HG03039 (cell line): ENCODE results near the gene TTC32.

Experiments used
- ATAC-seq: cut with Tn5 transposase; IDR thresholded peaks from one replicate; pipeline ENCODE4 v1.9.1; 2021; ENCODE audit warnings: mild to moderate bottlenecking, moderate library complexity; ENCODE audit not compliant: unreplicated experiment

The TTC32 gene

DNA sequence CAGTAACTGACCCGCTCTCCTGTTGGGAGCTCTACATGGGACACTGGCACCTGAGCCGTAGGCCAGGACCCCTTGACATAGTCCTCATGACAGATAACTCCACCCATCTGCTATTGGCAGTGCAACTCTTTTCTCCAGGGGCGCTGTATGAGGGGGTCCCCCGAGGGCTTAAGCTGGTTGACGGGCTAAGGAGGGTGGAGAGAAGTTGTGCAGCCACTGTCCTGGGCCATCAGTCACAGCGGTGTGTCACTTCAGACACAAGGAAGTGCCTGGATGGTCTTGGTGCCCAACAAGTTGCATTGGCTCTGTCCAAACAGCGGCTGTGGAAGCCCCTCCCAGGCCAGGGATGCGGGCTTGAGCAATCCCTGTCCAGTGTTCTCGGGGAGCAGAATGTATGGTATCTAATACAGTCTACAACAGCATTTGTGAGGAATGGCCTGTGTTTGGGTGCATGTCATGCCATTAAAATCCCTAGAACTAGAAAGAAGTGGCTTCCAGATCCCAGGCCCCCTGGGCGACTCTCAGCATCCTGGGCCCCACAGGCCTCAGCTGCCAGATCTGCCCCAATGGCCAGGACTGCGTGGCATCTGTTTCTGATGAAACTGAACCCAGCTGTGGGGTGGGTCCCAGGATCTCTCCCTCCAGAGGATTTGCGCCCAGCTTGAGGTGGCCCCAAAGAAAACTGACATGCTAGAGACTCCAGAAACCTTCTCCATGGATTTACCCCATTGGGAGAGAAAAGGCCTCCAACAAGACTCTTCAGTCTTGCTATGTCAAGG, 23.3 kb downstream of the TTC32 start:
- ATAC-seq = no peak

DNA sequence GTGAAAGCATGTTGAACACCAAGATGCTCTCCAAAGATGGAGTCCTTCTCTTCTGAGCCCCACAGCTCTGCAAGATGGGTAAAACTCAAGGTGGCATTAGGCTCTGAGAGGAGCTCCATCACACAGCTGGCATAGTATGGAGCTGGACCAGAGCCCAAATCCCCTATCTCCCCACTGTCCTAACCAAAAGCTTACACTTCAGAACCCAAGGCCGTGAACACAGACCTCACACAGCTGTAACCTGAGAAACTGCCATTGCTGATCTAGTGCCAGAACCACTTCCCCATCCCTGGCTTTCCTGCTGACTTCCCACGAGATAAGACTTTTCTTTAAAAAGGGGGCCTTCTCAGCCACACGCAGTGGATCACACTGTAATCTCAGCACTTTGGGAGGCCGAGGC, 25.0 kb downstream of the TTC32 start:
- no peak for ATAC-seq

DNA sequence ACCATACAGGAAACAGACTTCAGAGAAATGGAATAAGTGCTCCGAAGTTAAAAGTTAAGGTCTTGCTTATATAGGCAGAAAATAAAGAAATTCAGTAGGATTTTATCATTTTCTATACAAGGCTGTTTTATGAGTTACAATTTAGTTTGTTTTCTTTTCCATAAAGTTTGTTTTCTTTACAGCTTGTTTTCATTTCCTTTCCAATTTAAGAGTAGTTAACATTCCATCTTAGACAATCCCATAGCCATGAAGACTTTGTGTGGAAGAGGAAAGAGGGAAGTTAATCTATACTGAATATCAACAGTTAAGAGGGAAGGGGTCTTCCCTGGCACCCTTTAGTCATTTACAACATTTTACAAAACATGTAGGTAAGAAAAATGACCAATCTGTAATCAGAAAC, 26.5 kb downstream of the TTC32 start:
- ATAC-seq = no peak

DNA sequence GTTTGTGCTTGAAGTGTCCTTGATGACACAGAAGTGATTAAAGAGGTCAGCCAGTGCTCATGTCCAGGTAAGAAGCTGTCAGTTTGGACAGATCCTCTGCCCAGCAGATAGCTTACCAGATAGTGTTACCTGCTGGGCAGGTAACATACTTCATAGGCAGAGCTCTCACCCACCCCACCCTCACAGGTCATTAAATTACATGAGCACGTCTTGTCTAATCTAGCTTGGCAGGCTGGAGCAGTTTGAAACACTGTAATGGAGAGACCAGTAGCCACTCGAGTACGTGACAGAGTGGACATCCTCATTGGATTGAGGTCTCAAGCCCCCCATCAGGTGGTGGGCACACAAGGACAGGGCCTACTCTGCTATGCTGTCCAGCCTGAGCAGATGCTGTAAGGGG, 27.1 kb downstream of the TTC32 start:
- no peak for ATAC-seq

DNA sequence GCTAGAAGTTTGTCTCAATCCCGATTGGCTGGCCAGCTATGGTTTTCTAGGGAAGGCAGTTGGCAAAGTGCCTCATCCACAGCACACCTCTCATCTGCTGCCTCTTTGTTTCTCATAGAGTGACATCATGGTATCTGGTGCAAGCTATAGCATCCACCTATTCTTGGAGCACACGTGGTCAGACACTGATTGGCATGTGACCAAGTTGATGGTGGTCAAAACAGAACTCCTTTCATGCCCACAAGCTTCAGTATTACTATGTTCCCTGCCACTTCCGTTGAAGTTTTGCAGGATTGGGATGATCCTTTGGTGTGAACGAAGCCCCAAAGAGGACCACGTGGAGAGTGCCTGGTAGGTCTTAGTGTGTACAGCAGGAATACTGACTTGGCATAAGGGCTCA, 28.8 kb downstream of the TTC32 start:
- ATAC-seq = no peak

DNA sequence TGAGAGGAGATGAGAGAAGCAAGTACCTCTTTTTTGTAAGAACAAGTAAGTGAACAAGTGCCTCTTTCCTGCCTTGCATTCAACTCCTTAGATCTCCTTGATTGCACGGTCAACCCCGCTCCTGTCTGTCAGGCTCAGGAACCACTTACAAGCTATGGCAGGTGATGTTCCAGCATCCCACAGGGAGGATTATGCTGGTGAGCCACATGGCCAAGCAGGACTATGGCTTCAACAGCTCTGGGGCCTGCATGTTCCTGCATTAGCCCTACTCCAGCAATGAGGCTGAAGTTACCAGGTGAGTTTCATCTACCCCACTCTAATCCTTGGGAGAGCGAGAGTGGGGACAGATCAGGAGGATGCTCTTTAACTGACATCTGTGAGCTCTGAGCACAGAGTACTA, 29.5 kb downstream of the TTC32 start:
- no peak for ATAC-seq

DNA sequence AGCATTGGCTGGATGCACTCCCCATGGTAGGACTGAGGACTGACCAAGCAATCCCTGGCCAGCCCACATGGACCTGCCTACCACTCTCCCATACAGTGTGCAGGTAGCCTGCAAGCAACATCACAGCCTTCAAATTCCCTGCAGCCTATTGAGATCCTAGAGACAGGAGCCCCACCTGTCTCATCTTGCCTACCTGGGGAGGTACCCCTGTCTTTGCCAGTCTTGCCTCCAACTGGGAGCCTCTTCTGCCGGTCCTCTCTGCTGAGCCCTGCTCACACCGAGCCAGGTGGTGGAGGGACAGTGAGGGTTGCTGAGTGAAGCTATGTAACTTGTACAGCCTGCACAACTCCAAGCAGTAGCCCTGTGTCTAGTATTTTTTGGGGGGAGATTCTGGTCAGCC, 29.9 kb downstream of the TTC32 start:
- no peak for ATAC-seq

DNA sequence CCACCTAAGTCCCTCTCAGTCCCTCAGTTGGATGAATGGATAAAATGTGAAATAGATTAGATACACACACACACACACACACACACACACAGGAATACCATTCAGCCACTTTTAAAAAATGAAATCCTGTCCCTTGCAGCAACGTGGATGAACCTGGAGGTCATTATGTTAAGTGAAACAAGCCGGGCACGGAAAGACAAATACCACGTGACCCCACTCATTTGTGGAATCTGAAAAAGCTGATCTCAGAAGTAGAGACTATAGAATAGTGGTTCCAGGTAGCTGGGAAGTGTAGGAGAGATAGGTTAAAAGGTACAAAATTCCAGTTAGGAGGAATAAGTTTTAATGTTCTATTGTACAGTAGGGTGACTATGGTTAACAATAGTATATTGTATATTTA, 31.0 kb downstream of the TTC32 start:
- no peak for ATAC-seq

DNA sequence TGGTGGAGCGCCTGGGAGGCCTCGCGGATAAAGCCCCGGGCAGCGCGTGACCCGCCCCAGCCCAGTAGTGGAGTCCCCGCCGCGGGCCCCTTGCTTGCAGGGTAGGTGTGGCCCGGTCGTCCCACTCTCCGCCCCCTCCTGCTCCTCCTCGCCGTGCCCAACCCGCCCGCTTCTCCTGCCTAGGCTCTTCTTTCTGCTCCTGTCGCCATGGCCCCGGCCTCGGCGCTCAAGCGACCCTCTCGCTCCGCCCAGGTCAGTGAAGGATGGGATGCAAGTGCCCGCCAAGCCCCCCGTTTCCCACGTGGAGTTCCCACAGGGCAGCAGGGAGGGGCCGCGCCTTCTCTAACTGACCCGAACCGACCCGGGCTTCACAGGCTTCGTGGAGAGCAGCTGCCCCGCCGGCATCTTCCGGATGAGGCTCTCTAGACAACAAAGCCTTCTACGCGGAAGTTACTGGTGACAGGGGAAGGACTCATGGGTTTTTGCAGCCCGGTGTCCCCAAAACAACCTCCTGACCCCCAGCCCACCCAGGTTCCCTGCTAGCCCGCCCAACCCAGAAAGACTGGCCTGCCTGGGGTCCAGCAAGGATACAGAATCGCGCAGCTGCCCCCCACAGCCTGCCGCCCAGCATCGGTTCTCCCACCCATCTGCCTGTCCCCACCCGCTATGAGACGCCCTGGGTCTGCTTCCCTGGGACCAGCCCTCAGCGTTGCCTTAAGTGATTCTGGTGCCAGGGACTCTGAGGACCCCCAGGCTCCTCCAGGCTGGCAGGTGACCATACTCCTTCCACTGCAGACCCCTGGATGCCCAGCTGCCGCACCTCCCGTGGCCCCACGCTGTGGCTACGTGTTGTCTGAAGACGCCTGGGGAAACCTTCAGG, 32.8 kb downstream of the TTC32 start:
- peak; percentile 73 for ATAC-seq

DNA sequence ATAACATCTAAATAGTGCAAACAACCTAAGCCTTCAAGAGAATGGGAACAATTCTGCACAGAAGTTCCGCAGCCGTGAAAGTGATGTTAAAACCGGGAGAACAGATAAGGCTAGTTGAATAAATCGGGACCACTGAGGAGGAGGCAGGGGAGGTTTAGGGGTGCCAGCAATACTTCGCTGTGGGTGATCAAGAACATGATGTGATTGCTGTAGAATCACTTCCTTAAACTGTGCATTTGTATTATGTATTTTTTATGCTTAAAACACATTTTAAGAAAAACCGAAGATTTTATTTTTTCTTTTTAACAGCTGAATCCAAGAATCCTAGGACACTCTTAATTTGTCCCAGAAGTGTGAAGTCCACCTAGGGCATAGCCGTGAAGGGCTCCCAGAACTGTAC, 33.6 kb downstream of the TTC32 start:
- ATAC-seq = no peak

DNA sequence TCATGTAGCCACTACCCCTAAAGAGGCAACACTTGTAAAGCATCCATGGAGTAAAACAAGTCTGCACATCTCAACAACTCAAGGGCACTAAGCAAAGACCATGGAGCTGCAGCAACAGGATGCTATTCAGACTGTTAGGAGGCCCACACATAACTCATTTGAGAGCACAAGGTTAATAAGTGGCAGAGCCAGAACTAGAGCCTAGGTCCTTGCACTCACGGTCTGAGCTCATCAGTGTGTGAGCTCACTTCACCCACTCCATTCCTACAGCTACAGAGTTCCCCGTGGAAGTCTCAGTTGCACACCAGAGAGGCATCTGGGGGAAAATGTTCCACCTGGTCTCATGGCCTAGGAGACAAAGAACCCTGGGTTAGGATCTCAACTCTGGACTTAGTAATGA, 35.0 kb downstream of the TTC32 start:
- ATAC-seq = no peak

DNA sequence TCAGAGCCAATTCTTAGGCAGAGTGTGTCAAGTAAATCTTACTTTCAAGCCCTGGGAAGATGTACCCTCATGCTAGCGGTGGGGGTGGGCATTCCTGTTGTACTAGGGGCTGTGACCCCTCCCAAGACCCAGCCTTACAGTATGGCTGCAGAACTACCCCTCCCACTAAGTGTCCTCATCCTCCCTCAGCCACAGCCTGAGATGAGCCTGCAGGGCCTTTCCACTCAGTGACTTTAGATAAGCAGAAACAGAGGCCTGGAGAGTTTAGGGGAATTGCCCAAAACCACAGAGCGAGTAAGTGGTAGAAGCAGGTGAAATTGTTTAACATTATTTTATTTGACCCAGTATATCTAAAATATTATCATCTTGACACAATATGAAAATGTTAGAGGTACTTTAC, 36.6 kb downstream of the TTC32 start:
- ATAC-seq = peak; percentile 37

DNA sequence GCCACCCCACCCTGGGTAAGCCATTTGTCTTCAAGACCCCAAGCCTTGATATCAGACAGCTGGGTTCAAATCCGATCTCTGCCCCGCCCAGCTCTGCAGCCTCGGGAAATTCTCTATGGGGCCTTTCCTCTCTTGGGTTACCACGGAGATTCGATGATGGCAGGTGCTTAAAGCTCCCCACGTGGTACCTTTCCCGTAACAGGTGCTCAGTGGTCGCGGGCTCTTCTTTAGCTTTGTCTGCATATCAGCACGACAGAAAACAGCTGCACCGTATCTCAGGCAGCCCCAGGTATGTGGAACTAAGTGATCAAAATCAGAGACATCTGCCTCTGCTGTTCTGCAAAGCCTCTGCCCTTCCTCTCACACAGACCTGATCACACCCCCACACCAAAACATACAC, 37.4 kb downstream of the TTC32 start:
- no peak for ATAC-seq

DNA sequence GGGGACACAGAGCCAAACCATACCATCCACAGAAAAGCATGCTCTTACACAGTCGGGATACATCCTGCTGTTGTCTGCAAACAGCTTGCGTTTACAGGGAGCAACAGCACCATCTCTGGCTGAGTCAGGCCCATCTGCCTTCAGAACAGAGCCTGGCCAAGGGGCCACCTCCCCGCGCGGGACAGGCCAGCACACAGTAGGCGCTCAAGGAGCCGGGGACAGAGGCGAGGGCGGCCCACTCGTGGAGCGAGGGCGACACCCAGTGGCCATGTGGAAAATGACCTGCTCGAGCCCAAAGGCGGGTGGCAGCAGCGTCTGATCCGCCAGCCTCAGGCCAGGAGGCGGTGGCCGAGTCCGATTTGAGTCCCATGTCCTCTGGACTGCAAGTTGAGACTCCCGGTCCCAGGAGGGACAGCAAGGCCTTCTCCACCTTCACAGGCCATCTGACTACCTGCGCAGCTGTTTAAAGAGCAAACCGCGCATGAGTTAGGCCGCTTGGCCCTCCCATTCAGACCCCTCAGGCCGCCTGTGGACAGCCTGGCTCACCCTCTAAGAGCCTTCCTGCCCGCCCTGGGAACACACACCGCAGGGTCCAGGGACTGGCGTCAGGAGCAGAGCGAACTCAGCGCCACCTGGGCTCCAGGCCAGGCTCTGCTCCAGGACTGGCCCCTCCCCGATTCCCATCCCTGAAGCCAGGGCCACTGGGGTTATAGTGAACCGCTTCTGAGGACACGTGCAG, 38.3 kb downstream of the TTC32 start:
- peak; percentile 62 for ATAC-seq

DNA sequence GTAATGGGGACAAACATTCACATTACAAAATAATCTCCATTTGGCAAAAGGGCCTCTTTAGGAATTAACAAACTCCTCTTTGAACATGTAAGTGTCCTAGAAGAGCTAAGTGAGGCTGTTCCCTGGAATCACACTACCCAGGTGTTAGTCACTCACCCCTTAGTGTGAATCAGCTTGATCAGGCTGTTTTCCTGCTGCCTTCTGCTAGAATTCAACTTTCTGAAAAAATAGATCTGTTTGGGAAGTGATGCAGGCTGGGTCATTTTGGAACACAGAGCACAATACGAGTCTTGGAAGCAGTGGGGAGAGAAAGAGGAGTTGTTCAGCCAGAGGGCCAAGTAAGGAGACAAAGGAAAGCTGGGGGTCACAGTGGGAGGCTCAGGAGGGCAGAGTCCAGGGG, 40.0 kb downstream of the TTC32 start:
- no peak for ATAC-seq

DNA sequence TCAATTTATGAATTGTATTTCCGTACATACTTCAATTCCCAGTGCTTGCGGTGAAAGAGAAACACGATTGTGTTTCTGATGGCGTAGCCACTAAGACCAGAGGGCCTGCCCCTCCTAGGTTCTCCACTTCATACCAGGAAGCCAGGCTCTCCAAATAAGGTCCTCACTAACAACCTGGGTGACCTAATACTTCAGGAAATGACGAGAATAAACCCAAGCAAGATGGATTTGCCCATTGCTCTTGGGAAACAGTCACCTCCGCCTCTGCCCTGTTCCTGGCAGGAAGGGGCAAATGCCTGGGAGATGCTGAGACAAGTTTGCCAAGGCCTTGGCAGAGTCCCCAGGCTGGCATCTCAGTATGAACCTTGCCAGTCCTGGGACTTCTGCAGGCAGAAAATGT, 41.8 kb downstream of the TTC32 start:
- no peak for ATAC-seq

DNA sequence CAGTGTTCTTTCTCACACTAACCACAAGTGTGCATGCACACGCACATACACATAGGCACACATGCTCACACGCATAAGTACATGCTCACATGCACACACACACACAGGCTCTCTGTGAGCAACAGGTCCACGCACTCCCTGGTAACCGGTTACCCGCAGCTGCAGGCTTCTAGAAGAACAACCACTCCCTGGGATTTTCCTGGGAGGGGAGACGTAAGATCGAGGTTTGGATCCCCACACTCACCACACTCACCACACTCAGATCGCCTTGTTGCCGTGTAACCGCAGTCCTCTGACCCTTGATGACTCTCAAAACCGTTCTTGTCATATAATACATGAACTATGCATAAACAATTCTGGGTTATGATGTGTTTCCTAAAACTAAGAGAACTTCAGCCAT, 42.2 kb downstream of the TTC32 start:
- ATAC-seq = no peak

DNA sequence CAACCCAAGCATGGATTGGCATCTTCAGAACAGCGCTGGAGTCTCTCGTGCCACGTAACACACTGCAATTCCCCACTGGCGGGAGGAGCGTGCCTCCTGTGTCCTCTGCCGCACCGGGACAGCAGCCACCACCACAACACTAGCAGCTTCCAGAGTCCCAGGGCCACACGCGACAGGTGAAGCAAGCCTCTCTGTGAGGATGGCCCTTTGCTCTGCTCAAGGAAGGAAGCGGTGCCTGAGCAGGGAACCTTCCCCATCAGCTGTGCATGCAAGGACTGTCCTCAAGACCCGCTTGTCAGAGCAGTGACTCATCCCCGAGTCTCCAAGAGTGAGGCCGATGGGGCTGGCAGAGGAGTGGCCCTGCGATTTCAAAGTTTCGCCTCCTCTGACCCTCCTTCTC, 44.0 kb downstream of the TTC32 start:
- no peak for ATAC-seq

DNA sequence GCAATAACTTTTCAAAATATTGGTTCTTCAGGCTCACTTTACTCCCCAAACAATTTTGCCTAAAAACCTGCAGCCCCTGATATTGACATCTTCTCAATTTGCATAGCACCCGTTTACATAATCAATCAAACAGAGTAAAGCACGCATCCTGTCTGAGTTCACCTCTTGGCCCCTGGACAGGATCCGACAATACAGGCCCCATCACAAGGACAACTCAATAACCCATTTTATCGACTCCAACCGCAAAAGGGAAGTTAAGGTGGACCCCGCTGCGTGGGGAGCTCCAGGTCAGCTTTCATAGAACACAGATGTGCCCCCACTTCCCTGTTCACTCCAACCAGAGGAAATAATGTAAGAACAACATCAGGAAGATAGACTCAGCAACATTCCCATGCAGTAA, 44.7 kb downstream of the TTC32 start:
- no peak for ATAC-seq

DNA sequence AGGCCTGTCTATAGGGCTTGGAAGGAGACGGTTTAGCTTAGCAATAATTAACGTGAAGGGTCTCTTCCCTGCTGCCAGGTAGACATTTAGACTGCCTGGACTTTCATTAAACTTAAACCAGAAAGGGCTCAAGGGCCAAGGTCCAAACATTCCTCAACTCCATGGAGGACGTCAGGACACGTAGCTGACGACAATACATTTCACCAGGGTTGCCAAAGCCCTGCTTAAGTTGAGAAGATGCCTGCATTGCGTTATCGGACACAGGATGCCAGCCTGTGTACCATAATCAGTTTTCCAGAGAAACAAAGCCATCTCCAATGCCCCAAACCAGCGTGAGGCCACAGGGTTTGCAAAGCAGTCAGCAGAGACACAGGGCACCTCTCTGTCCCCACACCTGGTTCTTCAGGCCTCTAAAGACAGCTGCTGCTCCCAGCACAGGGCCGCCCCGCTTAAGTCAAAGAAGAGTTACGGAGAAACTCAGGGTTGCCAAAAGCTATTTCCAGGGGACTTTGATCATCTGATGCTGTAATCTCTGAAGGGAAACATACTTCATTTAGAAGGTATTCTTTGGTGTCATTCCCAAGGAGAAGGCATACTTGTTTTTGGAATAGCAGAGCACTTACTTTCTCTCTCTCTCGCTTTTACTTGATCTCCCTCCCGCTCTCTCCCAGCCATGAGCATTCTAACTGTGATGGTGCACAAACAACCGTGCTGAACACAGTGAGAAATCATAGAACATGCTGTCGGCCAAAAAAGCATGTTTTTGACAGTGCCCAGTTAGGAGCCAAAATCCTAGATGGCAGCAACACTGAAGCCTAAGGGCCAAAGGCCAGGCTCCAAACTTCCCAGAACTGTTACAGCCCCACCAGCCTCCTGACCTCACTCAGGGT, 46.0 kb downstream of the TTC32 start:
- no peak for ATAC-seq
